ENCODE measurements around the gene ARSD.
"Not testable (repeated sequence)": the region's sequence is repeated elsewhere in the genome, so short reads cannot be mapped to it uniquely, and the experiment has no call there.

The ARSD gene

GRCh38 chrX:2962381-2962780, 33.2 kb upstream of the ARSD start:
- no peak for ATAC-seq (replicated peaks; ENCODE audit: extremely low read depth, poor library complexity, severe bottlenecking)
- no peak overlapping the region for H3K27ac Mint-ChIP-seq (ENCODE audit: low read depth)

GRCh38 chrX:2960861-2961515, 31.8 kb upstream of the ARSD start:
- H3K27me3 Mint-ChIP-seq, result no peaks in the 10 kb centered on the region
- no peak overlapping the region for H3K4me3 Mint-ChIP-seq
- H3K27ac Mint-ChIP-seq (ENCODE audit: low read depth), result no peak overlapping the region
- H3K4me1 Mint-ChIP-seq, result no peaks in the 10 kb centered on the region
- no peaks in the 10 kb centered on the region for H3K9me3 Mint-ChIP-seq
- no peak for DNase-seq (ENCODE audit: low spot score in 2 of 2)
- no peak for ATAC-seq (replicated peaks; ENCODE audit: extremely low read depth, poor library complexity, severe bottlenecking)
- H3K36me3 Mint-ChIP-seq (ENCODE audit: insufficient read depth), result no peaks in the 10 kb centered on the region

More at GRCh38 chrX:2962381-2962780, 33.2 kb upstream of the ARSD start:
- DNase-seq (ENCODE audit: low spot score in 2 of 2), result no peak
- Mint-ChIP-seq H3K36me3 (ENCODE audit: insufficient read depth) (no peaks in the 10 kb centered on the region), H3K4me3 (no peak overlapping the region), H3K4me1 (no peaks in the 10 kb centered on the region), H3K27me3 (no peaks in the 10 kb centered on the region), H3K9me3 (no peaks in the 10 kb centered on the region)

GRCh38 chrX:2958199-2958598, 29.1 kb upstream of the ARSD start:
- Mint-ChIP-seq H3K4me3 (no peak overlapping the region), H3K36me3 (ENCODE audit: insufficient read depth) (no peaks in the 10 kb centered on the region), H3K4me1 (no peaks in the 10 kb centered on the region), H3K9me3 (no peaks in the 10 kb centered on the region), H3K27ac (ENCODE audit: low read depth) (no peak overlapping the region), H3K27me3 (no peaks in the 10 kb centered on the region)
- DNase-seq (ENCODE audit: low spot score in 2 of 2) (no peak), ATAC-seq (replicated peaks; ENCODE audit: extremely low read depth, poor library complexity, severe bottlenecking) (no peak)

- Mint-ChIP-seq H3K36me3 (ENCODE audit: insufficient read depth) (no peaks in the 10 kb centered on the region), H3K9me3 (no peaks in the 10 kb centered on the region), H3K4me1 (no peaks in the 10 kb centered on the region), H3K27ac (ENCODE audit: low read depth) (no peak overlapping the region), H3K27me3 (no peaks in the 10 kb centered on the region), H3K4me3 (no peak overlapping the region)
- no peak for DNase-seq (ENCODE audit: low spot score in 2 of 2)
- no peak for ATAC-seq (replicated peaks; ENCODE audit: extremely low read depth, poor library complexity, severe bottlenecking)
Observed at GRCh38 chrX:2955838-2956237, 26.7 kb upstream of the ARSD start.

GRCh38 chrX:2955281-2955680, 26.1 kb upstream of the ARSD start:
- Mint-ChIP-seq H3K4me1 (no peaks in the 10 kb centered on the region), H3K27ac (ENCODE audit: low read depth) (no peak overlapping the region), H3K36me3 (ENCODE audit: insufficient read depth) (no peaks in the 10 kb centered on the region), H3K27me3 (no peaks in the 10 kb centered on the region), H3K9me3 (no peaks in the 10 kb centered on the region), H3K4me3 (no peak overlapping the region)
- ATAC-seq (replicated peaks; ENCODE audit: extremely low read depth, poor library complexity, severe bottlenecking) (no peak), DNase-seq (ENCODE audit: low spot score in 2 of 2) (no peak)

- H3K36me3 Mint-ChIP-seq (ENCODE audit: insufficient read depth), result no peaks in the 10 kb centered on the region
- no peaks in the 10 kb centered on the region for H3K27me3 Mint-ChIP-seq
- ATAC-seq (replicated peaks; ENCODE audit: extremely low read depth, poor library complexity, severe bottlenecking) (no peak), DNase-seq (ENCODE audit: low spot score in 2 of 2) (no peak)
- H3K9me3 Mint-ChIP-seq, result no peaks in the 10 kb centered on the region
- H3K4me3 Mint-ChIP-seq, result no peak overlapping the region
- H3K27ac Mint-ChIP-seq (ENCODE audit: low read depth), result no peak overlapping the region
- no peaks in the 10 kb centered on the region for H3K4me1 Mint-ChIP-seq
Observed at GRCh38 chrX:2954541-2954940, 25.4 kb upstream of the ARSD start.

- H3K27ac Mint-ChIP-seq (ENCODE audit: low read depth); H3K4me1 Mint-ChIP-seq; DNase-seq (ENCODE audit: low spot score in 2 of 2); H3K27me3 Mint-ChIP-seq; H3K9me3 Mint-ChIP-seq; H3K4me3 Mint-ChIP-seq; H3K36me3 Mint-ChIP-seq (ENCODE audit: insufficient read depth); ATAC-seq (replicated peaks; ENCODE audit: extremely low read depth, poor library complexity, severe bottlenecking): not testable (repeated sequence)
Observed at GRCh38 chrX:2937942-2938341, 8.8 kb upstream of the ARSD start.

GRCh38 chrX:2934715-2935710, 5.9 kb upstream of the ARSD start:
- H3K27me3 Mint-ChIP-seq, result peaks cover 8% of the 10 kb centered on the region
- no peaks in the 10 kb centered on the region for H3K9me3 Mint-ChIP-seq
- DNase-seq (ENCODE audit: low spot score in 2 of 2) (no peak), ATAC-seq (replicated peaks; ENCODE audit: extremely low read depth, poor library complexity, severe bottlenecking) (no peak)
- H3K27ac Mint-ChIP-seq (ENCODE audit: low read depth), result no peak overlapping the region
- H3K36me3 Mint-ChIP-seq (ENCODE audit: insufficient read depth), result no peaks in the 10 kb centered on the region
- no peaks in the 10 kb centered on the region for H3K4me1 Mint-ChIP-seq
- H3K4me3 Mint-ChIP-seq, result no peak overlapping the region

- H3K4me1 Mint-ChIP-seq, result no peaks in the 10 kb centered on the region
- H3K36me3 Mint-ChIP-seq (ENCODE audit: insufficient read depth), result no peaks in the 10 kb centered on the region
- no peak for DNase-seq (ENCODE audit: low spot score in 2 of 2)
- H3K4me3 Mint-ChIP-seq, result no peak overlapping the region
- ATAC-seq (replicated peaks; ENCODE audit: extremely low read depth, poor library complexity, severe bottlenecking), result no peak
- no peaks in the 10 kb centered on the region for H3K9me3 Mint-ChIP-seq
- H3K27ac Mint-ChIP-seq (ENCODE audit: low read depth), result no peak overlapping the region
- H3K27me3 Mint-ChIP-seq, result peaks cover 8% of the 10 kb centered on the region
Observed at GRCh38 chrX:2933125-2933900, 4.2 kb upstream of the ARSD start.

GRCh38 chrX:2931612-2932011, 2.5 kb upstream of the ARSD start:
- Mint-ChIP-seq H3K27me3 (peaks cover 8% of the 10 kb centered on the region), H3K36me3 (ENCODE audit: insufficient read depth) (peaks cover 2% of the 10 kb centered on the region), H3K4me1 (no peaks in the 10 kb centered on the region), H3K9me3 (no peaks in the 10 kb centered on the region), H3K4me3 (no peak overlapping the region), H3K27ac (ENCODE audit: low read depth) (no peak overlapping the region)
- DNase-seq (ENCODE audit: low spot score in 2 of 2) (no peak), ATAC-seq (replicated peaks; ENCODE audit: extremely low read depth, poor library complexity, severe bottlenecking) (no peak)

GRCh38 chrX:2931155-2931554, 2.0 kb upstream of the ARSD start:
- peaks cover 2% of the 10 kb centered on the region for H3K36me3 Mint-ChIP-seq (ENCODE audit: insufficient read depth)

GRCh38 chrX:2928191-2928582, 952 bp downstream of the ARSD start:
- peaks cover 2% of the 10 kb centered on the region for H3K36me3 Mint-ChIP-seq (ENCODE audit: insufficient read depth)
- no peaks in the 10 kb centered on the region for H3K27me3 Mint-ChIP-seq
- DNase-seq (ENCODE audit: low spot score in 2 of 2) (no peak), ATAC-seq (replicated peaks; ENCODE audit: extremely low read depth, poor library complexity, severe bottlenecking) (no peak)
- H3K4me3 Mint-ChIP-seq, result peak overlapping the region; percentile 81
- H3K4me1 Mint-ChIP-seq, result no peaks in the 10 kb centered on the region
- no peaks in the 10 kb centered on the region for H3K9me3 Mint-ChIP-seq
- peak overlapping the region; percentile 53 for H3K27ac Mint-ChIP-seq (ENCODE audit: low read depth)

More at GRCh38 chrX:2931155-2931554, 2.0 kb upstream of the ARSD start:
- Mint-ChIP-seq H3K9me3 (no peaks in the 10 kb centered on the region), H3K4me3 (no peak overlapping the region), H3K4me1 (no peaks in the 10 kb centered on the region), H3K27me3 (peaks cover 8% of the 10 kb centered on the region), H3K27ac (ENCODE audit: low read depth) (no peak overlapping the region)
- no peak for DNase-seq (ENCODE audit: low spot score in 2 of 2)
- no peak for ATAC-seq (replicated peaks; ENCODE audit: extremely low read depth, poor library complexity, severe bottlenecking)

Measured in central memory CD8-positive, alpha-beta T cell (primary cell).